ENCODE data around the gene MIS18A.

MIS18A gene, protein sequence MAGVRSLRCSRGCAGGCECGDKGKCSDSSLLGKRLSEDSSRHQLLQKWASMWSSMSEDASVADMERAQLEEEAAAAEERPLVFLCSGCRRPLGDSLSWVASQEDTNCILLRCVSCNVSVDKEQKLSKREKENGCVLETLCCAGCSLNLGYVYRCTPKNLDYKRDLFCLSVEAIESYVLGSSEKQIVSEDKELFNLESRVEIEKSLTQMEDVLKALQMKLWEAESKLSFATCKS

DNA sequence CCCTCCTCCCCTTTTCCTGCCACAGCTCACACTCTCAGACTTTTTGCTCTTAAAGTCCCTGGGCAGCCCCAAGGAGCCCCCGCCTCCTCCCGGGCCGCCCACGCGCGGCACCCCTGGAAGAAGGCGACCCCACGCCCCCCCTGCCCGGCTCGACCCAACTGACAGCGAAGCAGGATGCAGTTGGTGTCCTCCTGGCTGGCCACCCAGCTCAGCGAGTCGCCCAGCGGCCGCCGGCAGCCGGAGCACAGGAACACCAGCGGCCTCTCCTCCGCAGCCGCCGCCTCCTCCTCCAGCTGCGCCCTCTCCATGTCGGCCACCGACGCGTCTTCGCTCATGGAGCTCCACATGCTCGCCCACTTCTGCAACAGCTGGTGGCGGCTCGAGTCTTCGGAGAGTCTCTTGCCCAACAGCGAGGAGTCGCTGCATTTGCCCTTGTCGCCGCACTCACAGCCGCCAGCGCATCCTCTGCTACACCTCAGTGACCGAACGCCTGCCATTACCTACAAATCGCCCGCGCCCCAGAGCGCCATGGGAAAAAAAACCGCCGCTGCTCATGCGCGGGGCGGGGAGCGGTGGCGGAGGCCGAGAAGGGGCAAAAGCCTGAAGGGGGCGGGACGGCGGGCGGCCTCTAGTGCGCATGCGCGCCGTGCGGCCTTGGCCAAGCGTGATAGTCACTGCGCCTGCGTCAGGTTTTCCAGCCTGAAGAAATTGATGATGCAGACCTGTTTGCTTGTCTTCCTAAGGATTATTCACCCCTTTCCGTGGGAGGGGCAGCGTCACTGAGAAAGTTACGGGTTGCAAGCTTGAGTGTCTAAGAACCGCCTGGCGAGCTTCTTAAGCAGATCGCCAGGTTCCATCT is at the start of gene MIS18A:
Gene MIS18A (minus strand): TSS at position 532 of the 859 bp plus-strand sequence. CDS start 35 bp downstream, at position 497.
- no peaks in the 10 kb centered on the region for H3K9me2 ChIP-seq (replicated peaks; ENCODE audit: insufficient read depth, low read length)
- H2AFZ ChIP-seq (ENCODE audit: low read depth, low read length, severe bottlenecking) = peak within 1 kb of the TSS; percentile 83
- H3K4me2 ChIP-seq (ENCODE audit: low read depth, low read length, poor library complexity, severe bottlenecking) = peak within 1 kb of the TSS; percentile 87
- H3K27ac ChIP-seq (ENCODE audit: low read depth, low read length) = peak within 1 kb of the TSS; percentile 62
- no peaks in the 10 kb centered on the region for H4K20me1 ChIP-seq (ENCODE audit: low read depth, low read length)
- no peak for TF ChIP-seq EZH2phosphoT487 (conservative IDR thresholded peaks at IDR 0.05; ENCODE audit: low read length)
- TF ChIP-seq, protein P1, sequence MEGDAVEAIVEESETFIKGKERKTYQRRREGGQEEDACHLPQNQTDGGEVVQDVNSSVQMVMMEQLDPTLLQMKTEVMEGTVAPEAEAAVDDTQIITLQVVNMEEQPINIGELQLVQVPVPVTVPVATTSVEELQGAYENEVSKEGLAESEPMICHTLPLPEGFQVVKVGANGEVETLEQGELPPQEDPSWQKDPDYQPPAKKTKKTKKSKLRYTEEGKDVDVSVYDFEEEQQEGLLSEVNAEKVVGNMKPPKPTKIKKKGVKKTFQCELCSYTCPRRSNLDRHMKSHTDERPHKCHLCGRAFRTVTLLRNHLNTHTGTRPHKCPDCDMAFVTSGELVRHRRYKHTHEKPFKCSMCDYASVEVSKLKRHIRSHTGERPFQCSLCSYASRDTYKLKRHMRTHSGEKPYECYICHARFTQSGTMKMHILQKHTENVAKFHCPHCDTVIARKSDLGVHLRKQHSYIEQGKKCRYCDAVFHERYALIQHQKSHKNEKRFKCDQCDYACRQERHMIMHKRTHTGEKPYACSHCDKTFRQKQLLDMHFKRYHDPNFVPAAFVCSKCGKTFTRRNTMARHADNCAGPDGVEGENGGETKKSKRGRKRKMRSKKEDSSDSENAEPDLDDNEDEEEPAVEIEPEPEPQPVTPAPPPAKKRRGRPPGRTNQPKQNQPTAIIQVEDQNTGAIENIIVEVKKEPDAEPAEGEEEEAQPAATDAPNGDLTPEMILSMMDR (IDR thresholded peaks at IDR 0.05; ENCODE audit: insufficient read depth, low read length, poor library complexity, severe bottlenecking) = no peak
- H3K79me2 ChIP-seq (ENCODE audit: insufficient read depth, low read length) = peaks cover 36% of the 10 kb centered on the region
- H3K36me3 ChIP-seq (ENCODE audit: low read length) = no peaks in the 10 kb centered on the region
- H3K9ac ChIP-seq (ENCODE audit: low read length) = peak within 1 kb of the TSS; percentile 82
- H3K4me3 ChIP-seq (ENCODE audit: insufficient read depth, low read length, poor library complexity, severe bottlenecking) = peak within 1 kb of the TSS; percentile 72
- no peaks in the 10 kb centered on the region for H3K27me3 ChIP-seq (ENCODE audit: low read length)
- no peaks in the 10 kb centered on the region for H3K9me3 ChIP-seq (ENCODE audit: insufficient read depth, low read length)
- no peaks in the 10 kb centered on the region for H3F3A ChIP-seq (ENCODE audit: insufficient read depth)

DNA sequence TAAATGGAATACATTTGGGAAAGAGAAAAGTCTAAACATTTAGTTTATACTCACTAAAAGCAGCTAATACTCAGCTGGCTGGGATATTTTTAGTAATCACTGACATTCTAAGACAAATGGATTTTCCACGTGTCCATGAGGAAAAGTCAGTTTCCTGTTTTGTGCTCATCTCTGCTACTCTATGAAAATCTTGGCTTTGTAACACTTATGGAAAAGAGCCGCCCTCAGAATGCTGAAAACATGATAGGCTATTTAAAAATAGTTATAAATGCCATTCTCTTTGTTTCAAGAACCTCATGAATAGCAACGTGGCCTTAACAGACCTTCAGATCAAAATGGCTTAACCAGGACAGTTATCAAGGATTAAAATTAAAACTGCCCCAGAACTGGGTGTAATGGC is 49.7 kb upstream of the MIS18A start:
- H2AFZ ChIP-seq (ENCODE audit: low read depth, low read length, severe bottlenecking) = no peak overlapping the region
- no peaks in the 10 kb centered on the region for H4K20me1 ChIP-seq (ENCODE audit: low read depth, low read length)
- H3F3A ChIP-seq (ENCODE audit: insufficient read depth) = no peaks in the 10 kb centered on the region
- H3K9me2 ChIP-seq (replicated peaks; ENCODE audit: insufficient read depth, low read length) = no peaks in the 10 kb centered on the region
- no peak overlapping the region for H3K4me2 ChIP-seq (ENCODE audit: low read depth, low read length, poor library complexity, severe bottlenecking)
- H3K36me3 ChIP-seq (ENCODE audit: low read length) = peaks cover 25% of the 10 kb centered on the region; the same call in 1 of the 2 replicates
- no peaks in the 10 kb centered on the region for H3K9me3 ChIP-seq (ENCODE audit: insufficient read depth, low read length)
- H3K9ac ChIP-seq (ENCODE audit: low read length) = no peak overlapping the region
- no peak overlapping the region for H3K4me3 ChIP-seq (ENCODE audit: insufficient read depth, low read length, poor library complexity, severe bottlenecking)
- no peaks in the 10 kb centered on the region for H3K27me3 ChIP-seq (ENCODE audit: low read length)
- no peak overlapping the region for H3K27ac ChIP-seq (ENCODE audit: low read depth, low read length)
- TF ChIP-seq, protein P1 (IDR thresholded peaks at IDR 0.05; ENCODE audit: insufficient read depth, low read length, poor library complexity, severe bottlenecking) = no peak
- no peak for TF ChIP-seq EZH2phosphoT487 (conservative IDR thresholded peaks at IDR 0.05; ENCODE audit: low read length)
- no peaks in the 10 kb centered on the region for H3K79me2 ChIP-seq (ENCODE audit: insufficient read depth, low read length)

DNA sequence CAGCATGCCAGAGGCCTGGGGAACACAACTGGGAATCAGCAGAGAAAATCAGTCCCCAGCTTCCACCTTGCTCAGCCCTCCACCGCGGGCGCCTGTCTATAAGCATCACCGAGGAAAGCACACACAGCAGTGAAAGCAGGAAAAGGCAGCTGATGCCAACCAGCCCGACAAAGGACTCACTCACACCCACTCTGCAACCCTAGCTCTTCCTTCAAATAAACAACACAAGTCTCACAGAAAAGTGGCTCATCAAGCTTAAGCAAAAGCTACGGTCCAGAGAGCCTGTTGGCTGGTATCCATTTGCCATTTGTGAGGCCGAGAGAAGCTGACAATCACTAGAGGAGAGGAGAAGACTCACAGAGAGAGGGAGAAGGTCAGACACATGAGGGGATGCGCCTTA is 46.9 kb upstream of the MIS18A start:
- Histone ChIP-seq H4K20me1 (ENCODE audit: low read depth, low read length) (no peaks in the 10 kb centered on the region), H3K27ac (ENCODE audit: low read depth, low read length) (no peak overlapping the region), H3K9ac (ENCODE audit: low read length) (no peak overlapping the region), H3K4me3 (ENCODE audit: insufficient read depth, low read length, poor library complexity, severe bottlenecking) (no peak overlapping the region), H3K4me2 (ENCODE audit: low read depth, low read length, poor library complexity, severe bottlenecking) (no peak overlapping the region), H3K79me2 (ENCODE audit: insufficient read depth, low read length) (no peaks in the 10 kb centered on the region), H2AFZ (ENCODE audit: low read depth, low read length, severe bottlenecking) (no peak overlapping the region), H3K27me3 (ENCODE audit: low read length) (no peaks in the 10 kb centered on the region), H3K9me3 (ENCODE audit: insufficient read depth, low read length) (no peaks in the 10 kb centered on the region), H3K9me2 (replicated peaks; ENCODE audit: insufficient read depth, low read length) (no peaks in the 10 kb centered on the region), H3K36me3 (ENCODE audit: low read length) (peaks cover 17% of the 10 kb centered on the region; the same call in 1 of the 2 replicates), H3F3A (ENCODE audit: insufficient read depth) (no peaks in the 10 kb centered on the region)
- TF ChIP-seq, protein P1 (IDR thresholded peaks at IDR 0.05; ENCODE audit: insufficient read depth, low read length, poor library complexity, severe bottlenecking) = no peak
- no peak for TF ChIP-seq EZH2phosphoT487 (conservative IDR thresholded peaks at IDR 0.05; ENCODE audit: low read length)

Data from SU-DHL-6 (cell line).